SU-DHL-6 (cell line): Measurements from ENCODE around the gene RHBDD3.
"Not testable (repeated sequence)": the region's sequence is repeated elsewhere in the genome, so short reads cannot be mapped to it uniquely, and the experiment has no call there.

Experiments used
- H2AFZ ChIP-seq: fragments of 200-600 bp; sonication (generic); 2 replicates; pipeline ENCODE4 v1.6.1; 2014; ENCODE audit warnings: low read depth, mild to moderate bottlenecking, moderate library complexity, mixed read lengths, antibody characterized with exemption, low read length; ENCODE audit not compliant: severe bottlenecking
- H3F3A ChIP-seq: fragments of 200-600 bp; shearing (Covaris generic); 2 replicates; pipeline ENCODE4 v1.6.0; 2016; ENCODE audit warnings: antibody characterized with exemption, mild to moderate bottlenecking; ENCODE audit not compliant: insufficient read depth
- H3K27ac ChIP-seq: fragments of 200-600 bp; sonication (generic); 2 replicates; pipeline ENCODE4 v1.5.1; 2016; ENCODE audit warnings: low read depth, mild to moderate bottlenecking, low read length, moderate library complexity, mixed read lengths
- H3K27me3 ChIP-seq: fragments of 200-600 bp; sonication (generic), shearing (Covaris generic); 2 replicates; pipeline ENCODE4 v1.6.0; 2014; ENCODE audit warnings: mild to moderate bottlenecking, low read length
- H3K36me3 ChIP-seq: fragments of 200-600 bp; sonication (generic); 2 replicates; pipeline ENCODE4 v1.6.1; 2014; ENCODE audit warnings: mild to moderate bottlenecking, low read length, mixed read lengths
- H3K4me2 ChIP-seq: fragments of 300-600, 200-600 bp; shearing (Covaris generic), sonication (generic); 2 replicates; pipeline ENCODE4 v1.6.0; 2014; ENCODE audit warnings: low read length, low read depth, mild to moderate bottlenecking; ENCODE audit not compliant: poor library complexity, severe bottlenecking
- H3K4me3 ChIP-seq: fragments of 200-600 bp; sonication (generic); 2 replicates; pipeline ENCODE4 v1.5.1; 2014; ENCODE audit warnings: antibody characterized with exemption, low read length, mild to moderate bottlenecking, mixed read lengths; ENCODE audit not compliant: insufficient read depth, poor library complexity, severe bottlenecking
- H3K79me2 ChIP-seq: fragments of 200-600 bp; sonication (generic); 2 replicates; pipeline ENCODE4 v1.6.1; 2014; ENCODE audit warnings: mild to moderate bottlenecking, low read length, moderate library complexity; ENCODE audit not compliant: insufficient read depth
- H3K9ac ChIP-seq: fragments of 200-600 bp; sonication (generic); 2 replicates; pipeline ENCODE4 v1.7.0; 2014; ENCODE audit warnings: mild to moderate bottlenecking, low read length
- H3K9me2 ChIP-seq: fragments of 200-600 bp; sonication (generic); replicated peaks from 2 replicates; pipeline ENCODE4 v1.6.1; 2014; ENCODE audit warnings: low read length; ENCODE audit not compliant: insufficient read depth
- H3K9me3 ChIP-seq: fragments of 200-600 bp; sonication (generic); 2 replicates; pipeline ENCODE4 v1.6.1; 2014; ENCODE audit warnings: low read length, mixed read lengths; ENCODE audit not compliant: insufficient read depth
- H4K20me1 ChIP-seq: fragments of 200-600 bp; sonication (generic); 2 replicates; pipeline ENCODE4 v1.6.1; 2014; ENCODE audit warnings: low read depth, mild to moderate bottlenecking, antibody characterized with exemption, low read length, moderate library complexity, mixed read lengths
- EZH2phosphoT487 ChIP-seq: fragments of 200-600 bp; sonication (generic), shearing (Covaris generic); conservative IDR thresholded peaks from 2 replicates; pipeline ENCODE4 v1.6.1; 2018; ENCODE audit warnings: mild to moderate bottlenecking, antibody characterized with exemption, low read length, moderate library complexity, mixed read lengths
- TF ChIP-seq, protein P1 (sequence below): fragments of 200-600 bp; sonication (generic); IDR thresholded peaks from one replicate; pipeline ENCODE4 v1.5.1; 2017; ENCODE audit warnings: antibody characterized with exemption, mild to moderate bottlenecking, low read length, moderate library complexity; ENCODE audit not compliant: insufficient read depth, poor library complexity, severe bottlenecking

RHBDD3 gene

DNA sequence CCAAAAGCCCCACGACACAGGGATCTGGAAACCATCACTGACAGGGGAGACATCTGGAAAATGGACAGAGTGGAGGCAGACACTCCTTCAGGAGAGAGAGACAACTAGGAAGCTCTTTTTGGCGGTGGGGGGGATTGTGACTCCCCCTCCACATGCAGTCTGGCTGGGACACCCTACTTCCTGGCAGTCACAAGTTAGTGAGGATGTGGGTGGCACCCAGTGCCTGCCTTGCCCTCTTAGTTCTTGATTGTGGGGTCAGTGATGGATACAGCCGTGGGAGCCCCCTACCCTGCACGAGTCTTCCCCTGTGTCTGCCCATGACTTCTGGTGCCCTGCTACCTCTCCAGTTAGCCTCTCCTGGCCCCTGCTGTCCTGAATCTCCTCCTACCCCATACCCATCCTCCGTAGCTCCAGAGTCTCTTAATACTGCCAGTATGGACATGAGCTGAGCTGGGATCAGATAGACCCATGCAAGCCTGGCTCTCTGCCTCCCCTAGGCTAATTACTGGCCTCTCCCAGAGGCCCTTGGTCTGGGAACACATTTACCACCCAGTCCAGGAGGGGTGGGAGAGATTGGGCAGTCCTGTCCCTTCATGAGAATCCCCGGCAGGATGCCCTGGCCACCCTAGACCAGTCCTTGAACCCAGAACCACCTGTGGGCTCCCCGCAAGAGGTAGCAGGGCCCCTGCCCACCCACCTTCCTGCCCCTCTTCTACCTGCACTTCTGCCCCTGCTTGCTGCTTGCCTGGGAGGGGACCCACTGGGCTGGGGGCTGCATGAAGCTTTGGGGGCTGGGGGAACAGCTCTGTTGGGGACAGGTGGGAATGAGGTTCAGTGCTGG lies 22.8 kb downstream of the RHBDD3 start:
- no peak overlapping the region for H3K4me2 ChIP-seq
- H4K20me1 ChIP-seq: no peaks in the 10 kb centered on the region
- no peak overlapping the region for H3K9ac ChIP-seq
- TF ChIP-seq, protein P1, sequence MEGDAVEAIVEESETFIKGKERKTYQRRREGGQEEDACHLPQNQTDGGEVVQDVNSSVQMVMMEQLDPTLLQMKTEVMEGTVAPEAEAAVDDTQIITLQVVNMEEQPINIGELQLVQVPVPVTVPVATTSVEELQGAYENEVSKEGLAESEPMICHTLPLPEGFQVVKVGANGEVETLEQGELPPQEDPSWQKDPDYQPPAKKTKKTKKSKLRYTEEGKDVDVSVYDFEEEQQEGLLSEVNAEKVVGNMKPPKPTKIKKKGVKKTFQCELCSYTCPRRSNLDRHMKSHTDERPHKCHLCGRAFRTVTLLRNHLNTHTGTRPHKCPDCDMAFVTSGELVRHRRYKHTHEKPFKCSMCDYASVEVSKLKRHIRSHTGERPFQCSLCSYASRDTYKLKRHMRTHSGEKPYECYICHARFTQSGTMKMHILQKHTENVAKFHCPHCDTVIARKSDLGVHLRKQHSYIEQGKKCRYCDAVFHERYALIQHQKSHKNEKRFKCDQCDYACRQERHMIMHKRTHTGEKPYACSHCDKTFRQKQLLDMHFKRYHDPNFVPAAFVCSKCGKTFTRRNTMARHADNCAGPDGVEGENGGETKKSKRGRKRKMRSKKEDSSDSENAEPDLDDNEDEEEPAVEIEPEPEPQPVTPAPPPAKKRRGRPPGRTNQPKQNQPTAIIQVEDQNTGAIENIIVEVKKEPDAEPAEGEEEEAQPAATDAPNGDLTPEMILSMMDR: no peak
- TF ChIP-seq EZH2phosphoT487: no peak
- no peak overlapping the region for H2AFZ ChIP-seq
- H3K79me2 ChIP-seq: no peaks in the 10 kb centered on the region
- H3F3A ChIP-seq: no peaks in the 10 kb centered on the region
- H3K27ac ChIP-seq: no peak overlapping the region
- H3K27me3 ChIP-seq: no peaks in the 10 kb centered on the region
- no peaks in the 10 kb centered on the region for H3K36me3 ChIP-seq
- no peaks in the 10 kb centered on the region for H3K9me3 ChIP-seq
- no peak overlapping the region for H3K4me3 ChIP-seq
- H3K9me2 ChIP-seq: no peaks in the 10 kb centered on the region

DNA sequence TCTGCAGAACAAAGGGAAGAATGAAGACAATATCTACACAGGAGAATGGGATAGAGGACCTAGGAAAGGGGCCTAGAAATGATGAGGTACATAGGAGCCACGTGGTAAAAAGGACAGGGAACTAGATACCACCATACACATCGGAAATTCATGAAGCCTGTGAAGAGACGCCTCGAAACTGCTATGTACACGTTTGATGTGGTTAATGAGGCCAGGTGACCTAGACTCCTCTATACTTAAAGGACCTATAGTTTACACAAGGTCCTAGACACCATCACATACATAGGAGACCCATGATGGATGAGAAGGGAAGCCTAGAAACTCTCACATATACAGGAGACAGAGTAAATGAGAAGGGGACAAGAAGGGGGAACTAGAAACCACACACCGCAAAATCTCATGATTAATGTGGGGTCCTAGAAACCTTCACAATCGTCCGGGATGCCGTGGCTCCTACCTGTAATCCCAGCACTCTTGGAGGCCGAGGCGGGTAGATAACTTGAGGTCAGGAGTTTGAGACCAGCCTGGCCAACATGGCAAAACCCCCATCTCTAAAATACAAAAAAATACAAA lies 23.8 kb downstream of the RHBDD3 start:
- Histone ChIP-seq H2AFZ (no peak overlapping the region), H3F3A (no peaks in the 10 kb centered on the region), H3K9ac (no peak overlapping the region), H3K27me3 (no peaks in the 10 kb centered on the region), H3K79me2 (no peaks in the 10 kb centered on the region), H3K9me2 (no peaks in the 10 kb centered on the region), H4K20me1 (no peaks in the 10 kb centered on the region), H3K4me2 (no peak overlapping the region), H3K27ac (no peak overlapping the region), H3K36me3 (no peaks in the 10 kb centered on the region), H3K4me3 (no peak overlapping the region), H3K9me3 (no peaks in the 10 kb centered on the region)
- no peak for TF ChIP-seq EZH2phosphoT487
- TF ChIP-seq, protein P1: no peak

DNA sequence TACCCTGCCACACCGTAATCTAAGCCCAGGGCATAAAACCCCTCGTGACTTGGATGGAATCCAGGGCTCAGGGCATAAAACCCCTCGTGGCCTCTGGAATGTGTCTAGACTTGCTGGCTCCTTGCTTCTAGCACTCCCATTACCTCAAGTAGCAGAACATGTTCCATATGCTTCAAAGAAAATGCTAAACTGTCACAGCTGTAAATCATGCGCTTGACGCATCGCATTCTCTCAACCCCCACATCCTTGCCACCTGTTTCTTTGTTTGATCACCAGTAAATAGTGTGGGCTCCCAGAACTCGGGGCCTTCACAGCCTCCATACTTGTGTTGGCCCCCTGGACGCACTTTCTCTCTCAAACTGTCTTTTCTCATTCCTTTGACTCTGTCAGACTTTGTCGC lies 27.3 kb downstream of the RHBDD3 start:
- H3K4me2 ChIP-seq, H3K9me2 ChIP-seq, H4K20me1 ChIP-seq, H3F3A ChIP-seq, H3K4me3 ChIP-seq, H3K79me2 ChIP-seq, H3K9ac ChIP-seq, H3K36me3 ChIP-seq, H3K27ac ChIP-seq, H3K27me3 ChIP-seq, H2AFZ ChIP-seq, H3K9me3 ChIP-seq: not testable (repeated sequence)

DNA sequence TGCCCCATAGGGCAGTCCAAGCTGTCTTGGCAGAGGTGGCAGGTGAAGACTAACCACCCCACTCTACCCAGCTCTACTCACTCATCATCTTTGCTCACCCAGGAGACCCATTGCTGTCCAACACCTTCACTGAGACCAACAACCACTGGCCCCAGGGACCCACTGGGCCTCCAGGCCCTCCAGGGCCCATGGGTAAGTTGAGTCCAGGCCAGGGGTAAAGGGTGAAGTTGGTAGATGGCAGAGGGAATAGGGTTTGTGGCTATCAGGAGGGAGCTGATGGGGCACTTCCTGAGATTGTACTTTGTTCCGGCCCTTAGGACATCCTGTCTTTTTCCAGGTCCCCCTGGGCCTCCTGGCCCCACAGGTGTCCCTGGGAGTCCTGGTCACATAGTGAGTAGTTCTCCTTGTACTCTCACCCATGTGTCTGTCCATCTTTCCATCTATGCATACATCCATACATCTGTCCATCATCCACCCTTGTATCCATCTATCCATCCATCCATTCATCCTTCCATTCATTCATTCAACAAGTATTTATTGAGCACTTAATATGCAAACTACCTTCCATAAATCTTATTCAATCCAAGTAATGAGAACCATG lies 34.4 kb downstream of the RHBDD3 start:
- Histone ChIP-seq H4K20me1 (no peaks in the 10 kb centered on the region), H3K4me2 (no peak overlapping the region), H3K27ac (no peak overlapping the region), H3K27me3 (no peaks in the 10 kb centered on the region), H3K79me2 (no peaks in the 10 kb centered on the region), H3F3A (no peaks in the 10 kb centered on the region), H2AFZ (no peak overlapping the region), H3K4me3 (no peak overlapping the region), H3K9me3 (no peaks in the 10 kb centered on the region), H3K9ac (no peak overlapping the region), H3K36me3 (no peaks in the 10 kb centered on the region), H3K9me2 (no peaks in the 10 kb centered on the region)
- TF ChIP-seq EZH2phosphoT487: no peak
- TF ChIP-seq, protein P1: no peak
